GM04504 (cell line): Measurements from ENCODE around the gene IFI27.
"Not testable (repeated sequence)": the region's sequence is repeated elsewhere in the genome, so short reads cannot be mapped to it uniquely, and the experiment has no call there.

Experiments used
- DNase-seq: peaks from one replicate; pipeline ENCODE4 v3.0.0-alpha.2; 2012; ENCODE audit warnings: low read depth

The IFI27 gene

DNA sequence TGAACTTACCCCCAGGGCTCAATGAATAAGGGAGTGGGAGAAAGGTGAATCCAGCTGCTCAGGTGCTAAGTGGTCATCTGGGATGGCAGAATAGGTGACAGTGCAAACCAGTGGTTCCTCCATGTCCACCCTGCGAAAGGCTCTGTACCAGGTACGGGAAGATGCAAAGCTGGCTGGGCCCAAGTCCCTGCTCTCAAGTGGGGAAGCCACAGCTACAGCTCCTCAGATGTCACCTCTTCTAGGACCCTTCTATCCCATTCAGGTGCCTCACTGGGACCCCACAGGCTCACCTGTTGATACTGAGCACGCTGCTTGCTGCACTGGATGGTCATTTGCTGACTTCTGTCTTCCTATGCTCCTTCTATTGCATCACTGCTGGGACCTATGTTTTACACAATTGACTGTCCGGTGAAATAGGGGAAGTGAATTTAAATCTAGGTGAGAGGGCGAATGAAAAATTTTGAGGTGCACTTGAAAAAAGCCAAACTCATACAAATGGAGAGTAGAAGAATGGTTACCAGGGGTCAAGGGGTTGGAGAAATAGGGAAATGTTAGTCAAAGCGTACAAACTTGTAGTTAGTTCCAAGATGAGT lies 43.3 kb downstream of the IFI27 start:
- no peak for DNase-seq

- not testable (repeated sequence) for DNase-seq
Observed at GRCh38 chr14:94156143-94156542, 45.6 kb downstream of the IFI27 start.

- no peak for DNase-seq
Observed at GRCh38 chr14:94157197-94157596, 46.7 kb downstream of the IFI27 start.

DNA sequence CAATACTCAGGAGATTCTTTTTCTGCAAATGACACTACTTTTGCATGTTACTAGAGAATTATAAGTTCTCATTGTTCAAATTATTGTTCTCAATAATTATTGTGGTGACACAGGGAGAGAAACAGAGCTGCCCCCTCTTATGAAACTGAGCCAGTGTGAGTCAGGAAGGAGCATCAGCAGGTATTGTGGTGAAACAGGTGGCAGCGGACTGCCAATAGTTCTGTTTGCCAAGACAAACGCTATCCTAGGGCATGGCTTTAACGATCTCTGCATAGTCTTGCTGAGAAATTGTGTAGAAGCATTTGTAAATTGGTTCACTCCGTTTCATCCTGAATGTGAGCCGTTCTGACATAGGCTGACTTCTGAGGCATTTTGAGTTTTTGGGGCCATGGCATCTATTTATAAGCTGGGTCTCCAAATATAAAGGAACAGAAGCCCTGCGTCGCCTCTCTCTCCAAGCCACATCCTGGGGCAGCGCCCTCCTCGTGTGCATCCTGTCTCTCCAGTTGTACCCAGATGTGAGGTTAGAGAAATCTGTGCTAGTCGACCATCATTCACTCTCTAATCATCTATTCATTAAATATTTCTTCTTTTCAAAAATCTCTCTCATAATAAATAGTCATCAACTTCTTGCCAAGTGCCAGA lies 47.8 kb downstream of the IFI27 start:
- DNase-seq = no peak

DNA sequence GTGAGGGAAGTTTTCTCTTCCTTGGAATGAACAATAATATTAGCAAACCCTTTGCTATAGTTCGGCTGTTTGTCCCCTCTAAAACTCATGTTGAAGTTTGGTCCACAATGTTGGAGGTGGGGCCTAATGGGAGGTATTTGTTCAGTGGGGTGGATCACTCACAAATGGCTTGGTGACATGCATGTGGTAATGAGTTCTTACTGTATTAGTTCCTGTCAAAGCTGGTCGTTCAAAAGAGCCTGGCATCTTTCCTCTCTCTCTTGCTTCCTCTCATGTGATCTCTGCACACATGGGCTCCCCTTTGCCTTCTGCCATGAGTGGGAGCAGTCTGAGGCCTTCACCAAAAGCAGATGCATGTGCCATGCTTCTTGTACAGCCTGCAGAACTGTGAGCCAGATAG lies 50.5 kb downstream of the IFI27 start:
- DNase-seq = no peak

DNA sequence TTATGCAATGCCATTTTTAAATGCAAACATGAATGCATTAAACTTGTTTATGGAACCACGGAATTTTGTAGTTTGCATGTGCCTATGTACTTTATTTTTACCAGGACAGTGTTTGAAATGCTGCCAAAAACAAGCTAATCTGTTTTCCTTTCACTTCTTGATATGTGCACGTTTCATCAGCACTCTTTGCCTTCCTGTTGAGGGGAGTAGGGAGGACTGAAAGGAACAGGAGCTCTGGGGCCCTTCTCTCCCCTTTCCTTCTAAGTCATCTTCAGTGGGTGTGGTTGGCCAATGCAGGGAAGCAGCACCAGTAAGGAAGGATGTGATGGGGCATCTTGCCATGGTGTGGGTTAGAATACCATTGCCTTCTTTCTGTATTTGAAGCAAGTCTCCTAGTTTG lies 51.4 kb downstream of the IFI27 start:
- no peak for DNase-seq

DNA sequence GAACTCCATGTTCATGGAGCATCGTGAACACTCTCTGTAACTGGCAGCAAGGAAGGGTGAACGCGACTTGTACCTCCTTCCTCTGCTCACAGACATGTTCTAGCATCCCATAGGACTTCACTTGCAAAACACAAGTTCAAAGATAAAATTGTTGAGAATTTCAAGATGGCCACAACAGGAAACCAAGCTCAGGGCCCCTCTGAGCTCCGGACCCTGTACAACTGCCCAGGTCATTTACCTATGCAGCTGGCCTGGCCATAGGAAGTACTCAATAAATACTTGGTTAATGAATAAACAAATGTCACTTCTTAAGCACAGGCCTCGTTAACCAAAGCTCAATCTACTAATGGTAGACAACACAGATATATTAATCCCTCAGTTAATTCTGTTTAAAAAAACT lies 51.9 kb downstream of the IFI27 start:
- DNase-seq = no peak

DNA sequence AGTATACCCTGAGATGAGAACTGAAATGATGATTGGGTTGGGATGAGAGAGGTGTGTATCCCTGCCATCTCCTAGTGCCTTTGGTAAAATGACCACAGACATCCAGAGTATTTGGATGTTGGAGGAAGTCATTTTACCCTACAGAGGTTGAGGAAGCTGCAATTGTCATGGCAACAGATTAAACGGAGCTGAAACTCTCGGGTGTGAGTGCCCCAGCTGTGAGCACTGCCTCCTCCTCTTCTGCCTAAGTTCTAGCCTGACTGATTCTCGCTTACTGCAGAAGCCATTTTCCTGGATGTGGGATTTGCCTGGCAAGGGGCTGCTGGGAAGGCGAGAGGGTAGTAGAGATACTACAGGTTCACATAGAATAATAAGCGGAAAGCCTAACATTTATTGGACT lies 53.3 kb downstream of the IFI27 start:
- DNase-seq = no peak

GRCh38 chr14:94164685-94165431 lies 54.3 kb downstream of the IFI27 start:
- DNase-seq = no peak

GRCh38 chr14:94165744-94166143 lies 55.2 kb downstream of the IFI27 start:
- no peak for DNase-seq
